Cardiac fibroblast (primary cell): ENCODE data around the gene EFCAB12.

Experiments
- DNase-seq, 2 donors: peaks; one replicate each; pipeline versions ENCODE4 v3.0.0 to v3.0.0-alpha.2; 2010; ENCODE audit warnings: low read depth in 2 of 2
- H3K4me3 ChIP-seq, 2 donors: replicated peaks in 1 of 2; 1 replicate in 1 of 2; 2 replicates in 1 of 2; pipeline ENCODE4 v1.5.1; 2011; ENCODE audit warnings: low read depth in 2 of 2, low read length in 2 of 2, mild to moderate bottlenecking in 2 of 2, moderate library complexity in 1 of 2
- CTCF ChIP-seq: IDR thresholded peaks from one replicate; pipeline ENCODE4 v1.5.1; 2011; ENCODE audit warnings: low read depth, mild to moderate bottlenecking, low read length, inconsistent platforms

The EFCAB12 gene

GRCh38 chr3:129409541-129409940 lies 18.9 kb downstream of the EFCAB12 start:
- peak; percentile 54 to 67 for DNase-seq
- no peak for TF ChIP-seq CTCF
- no peak overlapping the region for H3K4me3 ChIP-seq

- no peak overlapping the region for H3K4me3 ChIP-seq
- TF ChIP-seq CTCF = no peak
- DNase-seq = no peak
These were observed 23.8 kb downstream of the EFCAB12 start for GRCh38 chr3:129404610-129405009.

GRCh38 chr3:129404130-129404529 lies 24.3 kb downstream of the EFCAB12 start:
- H3K4me3 ChIP-seq = no peak overlapping the region

GRCh38 chr3:129403450-129403849 lies 25.0 kb downstream of the EFCAB12 start:
- H3K4me3 ChIP-seq = no peak overlapping the region
- no peak for DNase-seq
- no peak for TF ChIP-seq CTCF

More at GRCh38 chr3:129404130-129404529, 24.3 kb downstream of the EFCAB12 start:
- no peak for DNase-seq
- no peak for TF ChIP-seq CTCF

- no peak for TF ChIP-seq CTCF
- H3K4me3 ChIP-seq = no peak overlapping the region
- no peak for DNase-seq
These were observed 25.8 kb downstream of the EFCAB12 start for GRCh38 chr3:129402616-129403015.

GRCh38 chr3:129402210-129402609 lies 26.2 kb downstream of the EFCAB12 start:
- H3K4me3 ChIP-seq = no peak overlapping the region
- no peak for DNase-seq
- no peak for TF ChIP-seq CTCF

- H3K4me3 ChIP-seq = no peak overlapping the region
- DNase-seq = no peak
- TF ChIP-seq CTCF = no peak
These were observed 28.5 kb downstream of the EFCAB12 start for GRCh38 chr3:129399895-129400357.
